Glutamatergic neuron (in vitro differentiated cells): ENCODE data around the gene EIF5AL1. TPM values are rescaled to one million over a fixed set of nuclear protein-coding genes. Genes with fewer than 3 reads are reported as not detected.
"Not testable (repeated sequence)": the region's sequence is repeated elsewhere in the genome, so short reads cannot be mapped to it uniquely, and the experiment has no call there.

Experiments used
- DNase-seq: peaks from one replicate; pipeline ENCODE4 v3.0.0; 2022
- H3K27ac Mint-ChIP-seq: one replicate; pipeline ENCODE4 v1.8.0; 2020; ENCODE audit warnings: mild to moderate bottlenecking, mixed read lengths, inconsistent platforms; ENCODE audit not compliant: unreplicated experiment
- H3K27me3 Mint-ChIP-seq: one replicate; pipeline ENCODE4 v1.8.0; 2020; ENCODE audit warnings: mild to moderate bottlenecking, moderate library complexity, mixed read lengths, inconsistent platforms; ENCODE audit not compliant: unreplicated experiment
- H3K36me3 Mint-ChIP-seq: one replicate; pipeline ENCODE4 v1.8.0; 2020; ENCODE audit warnings: mild to moderate bottlenecking, mixed read lengths, inconsistent platforms; ENCODE audit not compliant: unreplicated experiment
- H3K4me1 Mint-ChIP-seq: one replicate; pipeline ENCODE4 v1.8.0; 2020; ENCODE audit warnings: mild to moderate bottlenecking, low read depth, mixed read lengths, inconsistent platforms; ENCODE audit not compliant: unreplicated experiment
- H3K4me3 Mint-ChIP-seq: one replicate; pipeline ENCODE4 v1.8.0; 2020; ENCODE audit warnings: mild to moderate bottlenecking, mixed read lengths, inconsistent platforms; ENCODE audit not compliant: unreplicated experiment
- H3K9me3 Mint-ChIP-seq: one replicate; pipeline ENCODE4 v1.8.0; 2020; ENCODE audit warnings: mild to moderate bottlenecking, moderate library complexity, mixed read lengths, inconsistent platforms; ENCODE audit not compliant: unreplicated experiment
- CTCF ChIP-seq: fragments of 200-600 bp; sonication (generic); IDR thresholded peaks from one replicate; pipeline ENCODE4 v1.5.0; 2021; ENCODE audit not compliant: partially characterized antibody, unreplicated experiment
- long read RNA-seq: library from polyadenylated mRNA; unstranded; transcript quantifications from one replicate; pipeline ENCODE4 v2.0.0, GENCODE V29; 2020; ENCODE audit not compliant: unreplicated experiment
- total RNA-seq: library from RNA; stranded (reverse); fragmentation: NEBNext Ultra II Directional; extraction: Animal tissue kit (Norgen Biotek cat#: 25700); gene quantifications from one replicate; pipeline ENCODE4 v1.2.1, GENCODE V29; 2021; ENCODE audit not compliant: unreplicated experiment

EIF5AL1 gene
- total RNA-seq: 0.61 TPM
- long read RNA-seq, partial matches to known transcripts: 0 of 1 reads
- long read RNA-seq, other reads (novel, unspliced or antisense): 0 of 1 reads

- not testable (repeated sequence) for H3K36me3 Mint-ChIP-seq, H3K27me3 Mint-ChIP-seq, H3K4me1 Mint-ChIP-seq, H3K4me3 Mint-ChIP-seq, H3K9me3 Mint-ChIP-seq, H3K27ac Mint-ChIP-seq, DNase-seq
Observed at GRCh38 chr10:79511891-79512583, at the start of gene EIF5AL1. Gene EIF5AL1 (plus strand): TSS chr10:79512533. CDS start chr10:79512650, 117 bp downstream.

- no peak for DNase-seq
- no peaks in the 10 kb centered on the region for H3K27me3 Mint-ChIP-seq
- no peaks in the 10 kb centered on the region for H3K36me3 Mint-ChIP-seq
- H3K4me3 Mint-ChIP-seq: no peak overlapping the region
- H3K9me3 Mint-ChIP-seq: peaks cover 2% of the 10 kb centered on the region
- peaks cover 4% of the 10 kb centered on the region for H3K4me1 Mint-ChIP-seq
- H3K27ac Mint-ChIP-seq: no peak overlapping the region
- TF ChIP-seq CTCF: no peak
Observed at GRCh38 chr10:79463578-79464496, 48.5 kb upstream of the EIF5AL1 start.

- Mint-ChIP-seq H3K4me3 (no peak overlapping the region), H3K27ac (no peak overlapping the region), H3K36me3 (no peaks in the 10 kb centered on the region), H3K27me3 (peaks cover 2% of the 10 kb centered on the region), H3K9me3 (peaks cover 2% of the 10 kb centered on the region), H3K4me1 (peaks cover 4% of the 10 kb centered on the region)
- no peak for DNase-seq
- no peak for TF ChIP-seq CTCF
Observed at GRCh38 chr10:79465341-79465740, 47.0 kb upstream of the EIF5AL1 start.

- peaks cover 4% of the 10 kb centered on the region for H3K27me3 Mint-ChIP-seq
- no peaks in the 10 kb centered on the region for H3K36me3 Mint-ChIP-seq
- TF ChIP-seq CTCF: no peak
- H3K4me3 Mint-ChIP-seq: no peak overlapping the region
- peaks cover 2% of the 10 kb centered on the region for H3K9me3 Mint-ChIP-seq
- no peak overlapping the region for H3K27ac Mint-ChIP-seq
- peaks cover 4% of the 10 kb centered on the region for H3K4me1 Mint-ChIP-seq
- no peak for DNase-seq
Observed at GRCh38 chr10:79468015-79468560, 44.2 kb upstream of the EIF5AL1 start.

DNA sequence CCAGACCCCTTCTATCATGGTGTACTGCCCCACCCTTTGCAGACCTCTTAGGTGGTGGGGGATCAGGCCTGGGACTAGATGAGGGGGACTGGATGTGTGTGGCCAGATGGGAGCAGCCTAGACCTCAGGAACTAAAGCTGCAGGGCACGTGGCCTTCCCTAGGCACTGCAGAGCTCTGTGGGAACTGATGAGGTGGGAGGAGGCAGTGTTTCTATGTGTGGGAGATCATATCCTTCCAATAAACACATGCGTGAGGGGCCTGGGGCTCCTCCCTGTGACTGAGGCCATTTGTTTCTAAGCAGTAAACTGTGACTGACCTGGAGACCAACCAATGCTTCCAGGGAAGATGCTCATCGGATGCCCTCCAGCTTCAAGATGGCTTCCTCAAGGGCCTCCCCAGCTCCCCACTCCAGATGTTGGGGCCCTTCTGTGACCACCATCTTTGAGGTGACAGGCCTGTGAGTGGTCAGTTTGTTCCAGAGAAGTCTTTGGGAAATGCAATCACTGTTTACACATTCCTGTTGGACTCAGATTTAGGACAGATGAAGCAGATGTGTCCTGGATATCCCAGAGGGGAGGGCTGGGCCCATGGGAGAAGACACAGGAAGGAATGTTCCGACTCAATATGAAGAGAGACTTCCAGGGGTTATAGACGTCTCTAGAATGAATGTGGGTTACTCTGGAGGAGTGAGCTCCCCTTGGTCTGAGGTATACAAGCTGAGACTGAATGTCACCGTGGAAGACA lies 43.3 kb upstream of the EIF5AL1 start:
- peaks cover 2% of the 10 kb centered on the region for H3K9me3 Mint-ChIP-seq
- H3K27me3 Mint-ChIP-seq: peaks cover 4% of the 10 kb centered on the region
- no peaks in the 10 kb centered on the region for H3K36me3 Mint-ChIP-seq
- no peak overlapping the region for H3K4me3 Mint-ChIP-seq
- TF ChIP-seq CTCF: no peak
- no peak overlapping the region for H3K27ac Mint-ChIP-seq
- peaks cover 4% of the 10 kb centered on the region for H3K4me1 Mint-ChIP-seq
- DNase-seq: no peak
